ENCODE measurements around the gene ATP6V0A1.

ATP6V0A1 gene

GRCh38 chr17:42563950-42564349, 105.3 kb downstream of the ATP6V0A1 start:
- DNase-seq: no peak

GRCh38 chr17:42564815-42565522, 106.3 kb downstream of the ATP6V0A1 start:
- DNase-seq: no peak

GRCh38 chr17:42565523-42566214, 107.0 kb downstream of the ATP6V0A1 start:
- DNase-seq: no peak

GRCh38 chr17:42566215-42566882, 107.7 kb downstream of the ATP6V0A1 start:
- DNase-seq: no peak

DNA sequence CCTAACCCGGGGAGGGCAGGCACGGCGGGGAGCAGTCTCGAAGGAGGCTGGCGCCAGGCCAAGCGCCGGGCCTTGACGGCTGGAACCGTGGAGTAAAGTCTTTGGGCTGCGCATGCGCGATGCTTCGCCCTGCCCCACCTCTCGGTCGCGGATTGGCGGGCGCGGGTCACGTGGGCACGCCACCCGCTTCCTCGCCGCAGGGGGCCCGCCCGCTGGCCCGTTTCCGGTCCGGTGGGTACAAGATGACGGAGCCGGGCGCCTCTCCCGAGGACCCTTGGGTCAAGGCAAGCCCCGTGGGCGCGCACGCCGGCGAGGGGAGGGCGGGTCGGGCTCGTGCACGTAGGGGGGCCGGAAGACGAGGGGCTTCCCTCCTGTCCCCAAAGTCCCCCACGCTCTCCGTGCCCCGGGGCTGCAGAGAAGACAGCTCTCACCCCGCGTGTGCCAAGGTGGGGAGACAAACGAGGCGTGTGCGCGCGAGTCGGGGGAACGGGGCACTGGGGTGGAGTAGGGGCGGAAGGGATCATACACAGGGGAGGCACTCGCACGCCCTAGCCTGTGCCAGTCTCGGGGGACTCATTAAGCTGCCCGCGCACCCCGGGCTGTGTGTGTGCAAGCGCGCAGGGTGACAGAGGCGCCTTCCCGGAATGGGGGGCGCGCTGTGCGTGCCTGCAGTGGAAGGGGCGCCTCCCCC, 108.3 kb downstream of the ATP6V0A1 start, which contains the start of gene MLX:
MLX (plus strand) TSS at position 218 of the 691 bp plus-strand sequence; CDS start at position 243, 25 bp downstream.
- DNase-seq: peak; percentile 93

- no peak for DNase-seq
Measured at GRCh38 chr17:42568341-42569111, 109.8 kb downstream of the ATP6V0A1 start.

GRCh38 chr17:42571435-42572225, 113.0 kb downstream of the ATP6V0A1 start:
- no peak for DNase-seq
